ENCODE results near the gene EBI3.

GRCh38 chr19:4258181-4258580, 28.9 kb downstream of the EBI3 start:
- TF ChIP-seq POLR2A (IDR thresholded peaks at IDR 0.05; ENCODE audit: low read length) = no peak
- no peak for TF ChIP-seq GATA1 (IDR thresholded peaks at IDR 0.05; ENCODE audit: low read depth, low read length)
